Glomerular visceral epithelial cell (primary cell): Measurements from ENCODE around the gene KIF1A.

ENCODE experiments used
- DNase-seq: peaks from one replicate; pipeline ENCODE4 v3.0.0-alpha.2; 2016; ENCODE audit errors: extremely low spot score

The KIF1A gene

GRCh38 chr2:240735476-240735875 is 84.5 kb downstream of the KIF1A start:
- no peak for DNase-seq

GRCh38 chr2:240734756-240735155 is 85.3 kb downstream of the KIF1A start:
- DNase-seq, result no peak

DNA sequence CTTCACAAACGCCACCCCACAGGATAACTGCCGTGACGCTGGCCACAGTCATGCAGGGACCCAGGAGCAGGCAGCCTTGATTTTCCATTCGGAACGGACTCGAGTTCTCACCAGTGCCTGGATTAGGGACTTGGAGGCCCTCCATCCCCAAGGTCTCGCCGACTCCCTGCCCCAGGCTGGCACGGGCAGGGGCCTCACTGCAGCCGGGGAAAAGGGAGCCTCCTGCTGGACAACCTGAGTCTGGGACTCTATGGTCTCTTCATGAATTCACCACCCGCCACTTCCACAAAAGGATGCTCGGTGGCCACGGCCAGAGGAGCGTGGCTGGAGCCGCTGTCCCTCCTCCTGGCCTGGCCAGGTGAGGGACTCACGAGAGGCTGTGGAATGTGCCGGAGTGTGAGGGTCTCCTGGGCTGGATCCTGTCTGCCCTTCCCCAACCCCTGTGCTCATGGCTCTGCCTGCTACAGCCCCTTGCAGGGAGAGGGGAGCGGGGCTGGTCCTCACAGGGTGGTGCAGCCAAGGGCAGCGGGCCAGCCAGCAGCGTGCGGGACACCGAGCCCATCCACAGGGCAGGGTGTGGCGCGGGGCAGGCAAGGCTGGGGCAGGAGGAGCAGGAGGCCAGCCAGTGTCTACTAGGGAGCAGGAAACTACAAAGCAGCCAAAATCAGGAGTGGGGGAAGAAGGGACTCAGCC is 86.1 kb downstream of the KIF1A start:
- DNase-seq, result no peak

DNA sequence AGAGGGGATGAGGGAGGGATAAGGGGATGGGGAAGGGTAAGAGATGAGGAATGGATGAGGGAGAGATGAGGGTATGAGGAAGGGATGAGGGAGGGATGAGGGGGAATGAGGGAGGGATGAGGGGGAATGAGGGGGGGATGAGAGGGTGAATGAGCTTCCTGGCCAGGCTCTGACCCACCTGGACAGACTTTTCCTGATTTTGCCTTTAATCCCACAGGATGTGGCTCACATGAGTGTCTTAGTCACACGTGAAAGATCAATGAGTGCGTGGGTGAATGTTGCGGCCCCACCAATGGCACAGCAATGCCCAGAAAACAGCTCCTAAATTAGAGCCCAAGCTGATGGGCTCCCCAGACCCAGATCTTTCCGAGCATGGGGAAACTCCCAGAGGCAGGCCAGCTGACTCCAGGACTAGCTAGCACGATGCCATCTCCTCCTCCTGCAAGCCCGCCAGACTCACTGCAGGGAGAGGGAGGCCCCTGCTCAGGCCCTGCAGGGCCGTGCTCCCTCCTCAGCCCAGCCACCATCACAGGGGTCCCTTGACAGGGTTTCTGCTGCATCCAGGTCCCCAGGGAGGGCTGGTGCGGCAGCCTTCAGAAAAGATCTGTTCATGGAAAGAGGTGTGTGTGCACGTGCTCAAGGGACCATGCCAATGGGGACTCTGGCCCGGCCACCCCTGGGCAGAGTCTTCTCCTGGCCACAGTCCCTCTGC is 87.0 kb downstream of the KIF1A start:
- DNase-seq, result no peak

GRCh38 chr2:240732184-240732583 is 87.8 kb downstream of the KIF1A start:
- no peak for DNase-seq

- DNase-seq, result peak; percentile 7
Observed at GRCh38 chr2:240731178-240731545, 88.9 kb downstream of the KIF1A start.

- no peak for DNase-seq
Observed at GRCh38 chr2:240730501-240731177, 89.4 kb downstream of the KIF1A start.

DNA sequence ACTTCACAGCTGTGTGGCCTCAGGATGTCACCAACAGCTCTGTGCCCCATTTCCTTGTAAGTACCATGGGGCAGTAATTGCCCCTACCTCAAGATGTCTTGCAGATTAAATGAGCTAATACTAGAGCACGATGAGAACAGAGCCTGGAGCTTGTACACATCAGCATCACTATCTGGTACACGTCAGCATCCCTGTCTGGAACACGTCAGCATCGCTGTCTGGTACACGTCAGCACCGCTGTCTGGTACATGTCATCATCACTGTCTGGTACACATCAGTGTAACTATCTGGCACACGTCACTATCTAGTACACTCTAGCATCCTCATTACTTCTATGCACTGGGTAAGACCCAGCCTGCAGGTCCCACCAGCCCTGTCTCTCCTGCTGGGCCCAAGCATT is 91.2 kb downstream of the KIF1A start:
- no peak for DNase-seq

- DNase-seq, result no peak
Observed at GRCh38 chr2:240728361-240728760, 91.7 kb downstream of the KIF1A start.

GRCh38 chr2:240727913-240728312 is 92.1 kb downstream of the KIF1A start:
- no peak for DNase-seq

DNA sequence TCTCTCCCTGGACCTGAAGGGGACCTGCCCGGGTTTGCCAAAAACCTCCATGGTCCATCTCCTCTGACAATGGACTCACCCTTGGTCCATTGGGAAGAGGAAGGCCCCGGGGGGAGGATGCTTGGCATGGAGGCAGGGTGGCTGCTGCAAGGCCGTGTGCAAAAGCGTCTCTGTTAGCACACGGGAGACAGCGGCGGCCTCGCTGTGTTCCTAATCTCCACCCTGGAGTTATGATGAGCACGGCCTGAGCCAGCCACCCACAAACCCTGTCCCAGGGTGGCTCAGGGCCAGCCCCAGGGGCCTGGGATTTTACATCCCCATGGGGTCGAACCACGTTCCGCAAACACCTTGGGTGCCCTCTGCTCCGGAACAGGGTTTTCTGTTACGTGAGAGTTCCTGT is 92.6 kb downstream of the KIF1A start:
- DNase-seq, result no peak

DNA sequence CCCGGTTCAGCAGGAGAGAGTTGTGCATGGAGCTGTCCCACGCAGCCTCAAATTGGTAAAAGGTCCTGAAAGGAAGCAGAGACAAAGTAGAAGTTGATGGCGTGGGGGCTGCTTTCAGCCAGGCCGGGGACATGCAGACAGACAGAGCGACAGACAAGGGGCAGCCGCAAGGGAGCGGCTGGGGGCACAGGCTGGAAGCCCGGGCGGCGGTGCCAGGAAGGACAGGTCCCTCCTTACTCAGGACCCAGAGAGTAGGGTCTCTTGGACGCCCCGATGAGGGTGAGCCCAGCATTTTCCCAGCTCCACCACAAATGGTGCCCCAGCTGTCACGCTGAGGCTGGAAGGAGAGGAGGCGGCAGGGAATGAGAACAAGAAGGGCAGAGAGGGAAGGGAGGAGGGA is 93.1 kb downstream of the KIF1A start:
- DNase-seq, result no peak

DNA sequence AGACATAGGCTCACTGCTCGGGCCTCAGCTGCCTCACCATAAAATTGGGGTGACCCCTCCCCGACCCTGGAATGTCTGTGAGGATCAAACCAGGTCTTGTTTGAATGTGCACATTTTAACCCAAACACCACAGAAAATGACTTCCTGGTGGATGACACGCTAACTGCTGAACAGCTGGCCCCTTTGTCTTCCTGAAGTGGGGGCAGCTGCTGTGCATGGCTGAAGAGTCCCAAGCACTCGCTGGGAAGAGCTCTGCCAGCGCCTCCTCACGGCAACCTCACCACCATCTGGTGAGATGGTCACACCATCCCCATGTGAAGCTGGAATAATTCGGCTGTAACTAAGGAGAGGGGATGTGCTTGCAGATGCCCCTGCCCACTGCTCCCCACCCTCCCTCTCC is 94.3 kb downstream of the KIF1A start:
- DNase-seq, result no peak

DNA sequence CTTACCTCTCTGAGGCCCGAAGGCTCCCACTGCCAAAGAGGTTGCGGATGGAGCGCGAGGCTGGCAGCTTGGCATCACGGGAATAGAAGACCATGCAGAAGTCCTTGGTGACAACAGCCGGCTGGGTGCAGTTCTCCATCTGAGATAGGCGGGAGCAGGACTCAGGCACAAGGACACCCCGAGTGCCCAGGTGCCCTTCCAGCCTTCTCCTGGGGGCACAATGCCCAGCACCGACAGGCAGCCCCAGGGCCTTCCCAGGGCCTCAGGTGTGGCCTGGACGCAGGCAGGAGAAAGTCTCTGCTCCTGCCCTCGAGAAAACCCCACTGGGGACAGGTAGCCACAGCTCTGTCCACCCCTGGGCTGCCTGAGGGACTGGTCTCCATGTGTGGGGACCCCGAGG is 94.8 kb downstream of the KIF1A start:
- no peak for DNase-seq

GRCh38 chr2:240724431-240724830 is 95.6 kb downstream of the KIF1A start:
- DNase-seq, result no peak

- no peak for DNase-seq
Observed at GRCh38 chr2:240723851-240724250, 96.2 kb downstream of the KIF1A start.

DNA sequence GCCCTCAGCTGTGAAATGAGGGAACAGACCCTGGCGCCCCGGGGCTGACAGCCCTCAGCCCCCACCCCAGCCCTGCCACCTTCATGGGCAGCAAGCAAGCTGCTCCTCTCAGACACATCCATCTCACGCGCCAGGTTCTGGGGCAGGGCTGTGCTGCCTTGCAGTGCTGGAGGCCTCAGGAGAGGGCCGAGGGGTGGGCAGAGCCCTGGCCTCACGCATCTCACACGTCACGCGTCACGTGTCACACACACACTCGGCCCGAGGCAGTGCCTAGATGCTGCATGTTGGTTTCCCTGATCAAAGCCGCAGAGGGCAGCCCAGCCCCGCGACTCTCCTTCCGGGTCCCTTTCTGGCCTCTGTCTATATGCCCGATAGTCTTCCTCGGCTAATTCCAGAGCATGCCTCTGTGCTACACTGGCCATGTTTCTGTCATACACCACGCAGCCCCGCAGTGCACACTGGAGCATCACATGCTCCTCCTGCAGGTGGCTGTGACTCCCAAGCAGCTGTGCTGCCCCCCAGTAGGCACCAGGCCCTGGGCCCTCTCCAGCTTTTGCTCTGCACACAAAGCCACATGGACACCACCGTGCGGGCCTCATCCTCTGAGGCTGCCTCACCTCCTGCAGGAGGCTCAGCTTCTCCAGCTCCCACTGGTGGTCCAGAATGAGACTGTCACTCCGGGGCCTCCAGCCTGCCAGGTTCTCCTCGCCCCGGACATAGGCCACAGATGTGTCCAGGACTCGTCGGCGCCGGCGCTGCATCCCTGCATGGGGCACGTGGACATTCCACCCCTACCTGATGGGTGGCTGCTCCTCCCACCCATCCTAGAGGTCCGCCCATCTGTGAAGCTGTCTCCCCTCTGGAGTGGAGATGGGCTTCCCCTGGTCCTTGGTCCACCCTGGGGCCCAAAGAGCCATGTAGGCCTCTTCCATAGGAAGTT is 97.0 kb downstream of the KIF1A start:
- no peak for DNase-seq

GRCh38 chr2:240722376-240722775 is 97.6 kb downstream of the KIF1A start:
- no peak for DNase-seq

DNA sequence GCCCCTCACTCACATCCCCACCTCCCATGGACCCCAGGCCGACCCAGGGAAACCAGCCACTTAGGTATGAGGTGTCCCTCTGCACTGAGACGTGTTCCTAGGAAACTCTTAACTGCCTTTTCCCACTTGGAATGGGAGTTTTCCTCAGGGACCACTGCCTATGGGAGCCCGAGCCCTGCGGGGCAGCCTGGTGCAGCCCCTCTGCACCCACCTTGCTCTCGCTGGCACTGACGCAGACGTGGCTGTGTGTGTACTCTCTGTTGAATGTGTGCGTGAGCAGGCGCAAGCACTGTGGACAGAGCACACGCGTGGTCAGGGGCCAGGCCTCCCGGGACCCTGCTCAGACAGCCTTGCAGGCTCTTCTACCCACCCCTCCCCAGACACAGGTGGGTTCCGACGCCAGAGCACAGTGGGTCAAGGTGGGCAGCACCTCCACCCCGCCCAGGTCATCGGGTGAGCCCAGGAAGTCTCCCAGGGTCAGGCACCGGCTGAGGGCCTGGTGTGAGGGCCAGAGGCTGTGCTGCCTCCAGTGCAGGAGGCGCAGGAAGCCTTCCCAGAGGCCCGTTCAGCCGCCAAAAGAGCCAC is 98.3 kb downstream of the KIF1A start:
- DNase-seq, result no peak

DNA sequence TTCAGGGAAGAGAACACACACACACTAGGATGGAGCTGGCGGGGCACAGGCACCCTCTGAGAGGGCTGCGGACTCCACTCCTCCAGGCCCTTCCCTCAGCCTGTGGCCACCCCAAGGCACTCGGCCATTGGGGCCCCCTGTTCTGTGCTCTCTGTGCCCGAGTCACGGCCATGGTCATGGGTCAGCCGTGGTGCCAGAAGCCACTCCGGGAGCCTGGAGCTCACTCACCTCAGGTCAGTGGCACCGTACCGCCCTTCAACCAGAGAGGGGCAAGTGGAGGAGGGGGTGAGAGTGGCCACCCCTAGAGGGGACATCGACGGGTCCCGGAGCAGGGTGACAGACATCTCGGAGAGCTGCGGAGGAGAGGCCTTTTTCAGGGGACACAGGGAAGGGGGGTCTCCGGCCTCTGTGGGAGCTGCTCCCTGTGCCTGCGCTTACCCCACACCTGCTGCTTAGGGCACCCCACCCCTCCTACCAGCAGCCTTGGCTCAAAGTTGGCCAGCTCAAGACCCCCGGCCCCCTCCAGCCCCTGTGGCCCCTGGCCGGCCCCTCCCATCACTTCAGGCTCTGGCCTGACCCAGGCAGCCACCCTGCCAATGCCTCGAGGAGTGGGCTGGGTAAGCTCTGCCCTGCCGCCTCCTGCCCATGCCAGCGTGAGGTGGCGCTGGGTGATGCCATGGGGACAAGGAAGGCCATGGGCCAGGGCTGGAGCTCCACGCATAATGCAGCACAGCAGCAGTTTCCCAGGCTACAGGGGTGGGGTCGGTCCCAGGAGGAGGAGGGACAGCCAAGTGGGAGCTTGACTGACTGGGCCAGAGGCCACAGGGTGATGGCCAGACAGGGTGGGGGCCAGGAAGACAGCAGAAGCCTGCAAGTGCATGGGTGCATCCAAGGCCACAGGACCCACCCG is 99.1 kb downstream of the KIF1A start:
- no peak for DNase-seq
